ENCODE measurements around the gene MEGF9.

- TF ChIP-seq EZH2phosphoT487 (IDR thresholded peaks at IDR 0.05; ENCODE audit: borderline replicate concordance), result no peak
- no peak for TF ChIP-seq MAX (IDR thresholded peaks at IDR 0.05)
Measured at GRCh38 chr9:120696551-120697230, 17.6 kb downstream of the MEGF9 start.
